OCI-LY7 (cell line): Measurements from ENCODE around the gene BLOC1S4. TPM values are rescaled to one million over a fixed set of nuclear protein-coding genes. Genes with fewer than 3 reads are reported as not detected.

Experiments
- BruUV-seq: library from RNA; stranded (reverse); fragments of 400-500 nt; replicated peaks from 2 replicates; lab custom pipeline; 2021; lab: Mats Ljungman, UMichigan
- CTCF ChIA-PET: fragments of 300-600 bp; sonication (Branson Sonifier 250); formaldehyde crosslinking; loops from one replicate; lab custom pipeline; 2022; ENCODE audit warnings: antibody characterized with exemption; ENCODE audit not compliant: unreplicated experiment; lab: Charles Lee
- POLR2A ChIA-PET: fragments of 300-600 bp; sonication (Branson Sonifier 250); formaldehyde crosslinking; loops from one replicate; lab custom pipeline; 2022; ENCODE audit warnings: antibody characterized with exemption; lab: Charles Lee
- DNase-seq: peaks from one replicate; pipeline ENCODE4 v3.0.0-alpha.2; 2015; ENCODE audit warnings: low spot score
- H2AFZ ChIP-seq: fragments of 200-600 bp; sonication (generic), shearing (Covaris generic); 2 replicates; pipeline ENCODE4 v1.6.1; 2014; ENCODE audit warnings: mild to moderate bottlenecking, antibody characterized with exemption, low read length, moderate library complexity
- H3K27ac ChIP-seq: fragments of 200-600 bp; sonication (generic); 2 replicates; pipeline ENCODE4 v1.5.1; 2014; ENCODE audit warnings: mixed run types, low read depth, mild to moderate bottlenecking, moderate library complexity, low read length, inconsistent platforms; ENCODE audit not compliant: poor library complexity, severe bottlenecking
- H3K36me3 ChIP-seq: fragments of 200-600 bp; sonication (generic); 2 replicates; pipeline ENCODE4 v1.6.1; 2014; ENCODE audit warnings: mild to moderate bottlenecking, antibody characterized with exemption, low read length, moderate library complexity, mixed read lengths; ENCODE audit not compliant: insufficient read depth
- H3K4me1 ChIP-seq: fragments of 200-600 bp; sonication (generic); 2 replicates; pipeline ENCODE4 v1.5.1; 2014; ENCODE audit warnings: mild to moderate bottlenecking, low read length; ENCODE audit not compliant: insufficient read depth, poor library complexity, severe bottlenecking
- H3K4me2 ChIP-seq: fragments of 200-600 bp; sonication (generic); 2 replicates; pipeline ENCODE4 v1.6.1; 2014; ENCODE audit warnings: mild to moderate bottlenecking, low read length
- H3K4me3 ChIP-seq: fragments of 200-600 bp; sonication (generic); 2 replicates; pipeline ENCODE4 v1.5.1; 2014; ENCODE audit warnings: mild to moderate bottlenecking, low read depth, low read length; ENCODE audit not compliant: poor library complexity, severe bottlenecking
- H3K79me2 ChIP-seq: fragments of 200-600 bp; sonication (generic); 2 replicates; pipeline ENCODE4 v1.6.1; 2016; ENCODE audit warnings: low read depth, mild to moderate bottlenecking, low read length, moderate library complexity, mixed read lengths; ENCODE audit not compliant: insufficient read depth
- H3K9me2 ChIP-seq: fragments of 200-600 bp; sonication (generic); 2 replicates; pipeline ENCODE4 v1.6.1; 2016; ENCODE audit warnings: mild to moderate bottlenecking, low read length, mixed read lengths; ENCODE audit not compliant: insufficient read depth
- H3K9me3 ChIP-seq: fragments of 200-600 bp; sonication (generic); 2 replicates; pipeline ENCODE4 v1.6.1; 2014; ENCODE audit warnings: mild to moderate bottlenecking, mixed run types, low read length, mixed read lengths
- H4K20me1 ChIP-seq: fragments of 200-600 bp; sonication (generic); 2 replicates; pipeline ENCODE4 v1.6.1; 2014; ENCODE audit warnings: mild to moderate bottlenecking, antibody characterized with exemption, low read length, moderate library complexity, mixed read lengths; ENCODE audit not compliant: insufficient read depth
- EZH2phosphoT487 ChIP-seq: fragments of 200-600 bp; sonication (generic); IDR thresholded peaks from 2 replicates; pipeline ENCODE4 v1.6.1; 2018; ENCODE audit warnings: low read depth, borderline replicate concordance, mild to moderate bottlenecking, mixed run types, antibody characterized with exemption, low read length, moderate library complexity, mixed read lengths
- intact Hi-C: fragments of 100-400 bp; cut with micrococcal nuclease; formaldehyde crosslinking; loops from one replicate; pipeline ENCODE4 v1.10.0; 2022; ENCODE audit not compliant: unreplicated experiment
- total RNA-seq, 2 experiments: library from RNA; depleted of rRNA in 1 of 2; stranded (reverse); fragments of >200 nt in 1 of 2; shearing (Covaris generic) in 1 of 2; gene quantifications; 2 replicates each; pipeline ENCODE4 v1.2.3, GENCODE V29; 2014 to 2022
- TF ChIP-seq, protein P1 (sequence below): fragments of 200-600 bp; sonication (generic); conservative IDR thresholded peaks from 2 replicates; pipeline ENCODE4 v1.5.1; 2014; ENCODE audit warnings: mild to moderate bottlenecking, antibody characterized with exemption, low read length, moderate library complexity, mixed read lengths

Gene BLOC1S4
- total RNA-seq, 2 experiments from 2014 or later = 32.3 to 36.1 TPM

GRCh38 chr4:6727943-6728250 lies 11.9 kb downstream of the BLOC1S4 start:
- CTCF ChIA-PET = no interaction called here
- H3K36me3 ChIP-seq = no peaks in the 10 kb centered on the region
- no peak overlapping the region for H2AFZ ChIP-seq
- intact Hi-C loops = no loop called here
- no peaks in the 10 kb centered on the region for H4K20me1 ChIP-seq
- H3K4me3 ChIP-seq = no peak overlapping the region
- no peaks in the 10 kb centered on the region for H3K79me2 ChIP-seq
- H3K4me1 ChIP-seq = no peaks in the 10 kb centered on the region
- H3K9me3 ChIP-seq = no peaks in the 10 kb centered on the region
- POLR2A ChIA-PET = no interaction called here
- no TSS peak for BruUV-seq
- no peak for TF ChIP-seq EZH2phosphoT487
- TF ChIP-seq, protein P1, sequence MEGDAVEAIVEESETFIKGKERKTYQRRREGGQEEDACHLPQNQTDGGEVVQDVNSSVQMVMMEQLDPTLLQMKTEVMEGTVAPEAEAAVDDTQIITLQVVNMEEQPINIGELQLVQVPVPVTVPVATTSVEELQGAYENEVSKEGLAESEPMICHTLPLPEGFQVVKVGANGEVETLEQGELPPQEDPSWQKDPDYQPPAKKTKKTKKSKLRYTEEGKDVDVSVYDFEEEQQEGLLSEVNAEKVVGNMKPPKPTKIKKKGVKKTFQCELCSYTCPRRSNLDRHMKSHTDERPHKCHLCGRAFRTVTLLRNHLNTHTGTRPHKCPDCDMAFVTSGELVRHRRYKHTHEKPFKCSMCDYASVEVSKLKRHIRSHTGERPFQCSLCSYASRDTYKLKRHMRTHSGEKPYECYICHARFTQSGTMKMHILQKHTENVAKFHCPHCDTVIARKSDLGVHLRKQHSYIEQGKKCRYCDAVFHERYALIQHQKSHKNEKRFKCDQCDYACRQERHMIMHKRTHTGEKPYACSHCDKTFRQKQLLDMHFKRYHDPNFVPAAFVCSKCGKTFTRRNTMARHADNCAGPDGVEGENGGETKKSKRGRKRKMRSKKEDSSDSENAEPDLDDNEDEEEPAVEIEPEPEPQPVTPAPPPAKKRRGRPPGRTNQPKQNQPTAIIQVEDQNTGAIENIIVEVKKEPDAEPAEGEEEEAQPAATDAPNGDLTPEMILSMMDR = no peak
- no peak overlapping the region for H3K27ac ChIP-seq
- DNase-seq = no peak
- no peaks in the 10 kb centered on the region for H3K9me2 ChIP-seq
- no peak overlapping the region for H3K4me2 ChIP-seq

GRCh38 chr4:6728320-6729029 lies 12.5 kb downstream of the BLOC1S4 start:
- H3K9me2 ChIP-seq = no peaks in the 10 kb centered on the region
- no peak overlapping the region for H2AFZ ChIP-seq
- no peak for TF ChIP-seq EZH2phosphoT487
- TF ChIP-seq, protein P1 = no peak
- no peaks in the 10 kb centered on the region for H3K9me3 ChIP-seq
- ChIA-PET CTCF (no interaction called here), POLR2A (interaction anchor here (0.6 kb wide), 1 partner anchor 10 kb away, joined by 3 read pairs; no protein-coding TSS in a partner anchor)
- H3K4me1 ChIP-seq = no peaks in the 10 kb centered on the region
- H3K4me2 ChIP-seq = no peak overlapping the region
- intact Hi-C loops = no loop called here
- H4K20me1 ChIP-seq = no peaks in the 10 kb centered on the region
- H3K4me3 ChIP-seq = no peak overlapping the region
- H3K79me2 ChIP-seq = no peaks in the 10 kb centered on the region
- H3K36me3 ChIP-seq = no peaks in the 10 kb centered on the region
- no peak for DNase-seq
- BruUV-seq = no TSS peak
- no peak overlapping the region for H3K27ac ChIP-seq

DNA sequence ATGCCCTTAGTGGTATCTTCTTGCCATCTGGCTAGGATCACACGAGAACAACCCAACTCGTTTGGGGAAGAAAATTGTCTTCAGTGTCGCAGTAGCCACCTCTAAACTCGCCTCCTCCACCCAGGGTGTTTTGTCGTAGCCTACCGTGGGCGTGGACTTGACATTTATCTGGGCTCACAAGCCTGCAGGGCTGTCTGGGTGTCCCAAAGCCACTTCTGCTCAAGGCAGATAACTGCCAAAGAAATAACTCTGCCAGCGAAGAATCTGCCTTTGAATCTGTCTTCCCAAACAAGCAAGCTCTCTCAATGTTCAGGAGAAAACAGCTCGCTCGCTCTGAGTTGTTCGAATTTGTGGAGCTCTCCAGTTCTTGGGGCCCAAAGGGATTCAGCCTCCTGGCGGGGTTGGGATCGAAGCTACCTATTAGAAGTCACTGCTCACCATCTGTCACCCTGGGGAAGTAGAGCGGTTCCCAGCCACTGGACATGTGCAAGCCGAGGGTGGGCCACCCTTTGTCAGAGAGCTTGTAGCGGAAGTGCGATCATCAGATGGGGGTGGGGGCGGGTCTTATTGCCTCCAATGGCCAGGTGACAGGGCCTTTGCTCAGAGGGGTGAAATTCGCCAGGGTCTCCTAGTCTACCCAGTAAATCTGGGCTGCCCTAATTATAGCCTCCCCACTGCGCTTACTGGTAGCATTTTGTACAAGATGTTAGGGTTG lies 14.8 kb downstream of the BLOC1S4 start:
- no peak overlapping the region for H3K27ac ChIP-seq
- H3K9me2 ChIP-seq = no peaks in the 10 kb centered on the region
- ChIA-PET CTCF (interaction anchor here (0.6 kb wide), 1 partner anchor 442 kb away, joined by 3 read pairs; no protein-coding TSS in a partner anchor), POLR2A (interaction anchor here (0.7 kb wide), 1 partner anchor 814 kb away, joined by 7 read pairs; no protein-coding TSS in a partner anchor)
- H2AFZ ChIP-seq = no peak overlapping the region
- TF ChIP-seq, protein P1 = no peak
- no peak for TF ChIP-seq EZH2phosphoT487
- DNase-seq = no peak
- H4K20me1 ChIP-seq = no peaks in the 10 kb centered on the region
- intact Hi-C loops = no loop called here
- H3K4me1 ChIP-seq = no peaks in the 10 kb centered on the region
- H3K79me2 ChIP-seq = no peaks in the 10 kb centered on the region
- H3K4me3 ChIP-seq = no peak overlapping the region
- H3K9me3 ChIP-seq = no peaks in the 10 kb centered on the region
- no peak overlapping the region for H3K4me2 ChIP-seq
- no peaks in the 10 kb centered on the region for H3K36me3 ChIP-seq
- BruUV-seq = no TSS peak
